Measurements from ENCODE around the gene FAM174C.
"Not testable (repeated sequence)": the region's sequence is repeated elsewhere in the genome, so short reads cannot be mapped to it uniquely, and the experiment has no call there.

FAM174C gene

DNA sequence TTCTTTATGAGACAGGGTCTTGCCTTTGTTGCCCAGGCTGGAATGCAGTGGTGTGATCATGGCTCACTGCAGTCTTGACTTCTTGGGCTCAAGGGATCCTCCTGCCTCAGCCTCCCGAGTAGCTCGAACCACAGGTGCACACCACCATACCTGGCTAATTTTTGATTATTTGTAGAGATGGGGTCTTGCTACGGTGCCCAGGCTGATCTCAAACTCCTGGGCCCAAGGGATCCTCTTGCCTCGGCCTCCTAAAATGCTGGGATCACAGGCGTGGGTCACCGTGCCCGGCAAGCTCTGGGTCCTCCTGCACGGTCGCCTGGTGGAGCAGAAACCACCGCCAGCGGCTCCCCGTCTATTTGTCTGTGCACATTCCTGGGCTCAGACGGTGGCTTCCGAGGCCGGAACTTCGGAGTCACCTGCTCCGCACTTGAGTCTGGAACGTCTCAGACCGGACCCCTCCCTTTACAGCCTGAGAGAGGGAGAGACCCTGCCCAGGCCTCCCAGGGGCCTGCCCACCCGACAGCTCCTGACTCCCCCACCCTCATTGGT is 32.5 kb downstream of the FAM174C start:
- no peak for DNase-seq

DNA sequence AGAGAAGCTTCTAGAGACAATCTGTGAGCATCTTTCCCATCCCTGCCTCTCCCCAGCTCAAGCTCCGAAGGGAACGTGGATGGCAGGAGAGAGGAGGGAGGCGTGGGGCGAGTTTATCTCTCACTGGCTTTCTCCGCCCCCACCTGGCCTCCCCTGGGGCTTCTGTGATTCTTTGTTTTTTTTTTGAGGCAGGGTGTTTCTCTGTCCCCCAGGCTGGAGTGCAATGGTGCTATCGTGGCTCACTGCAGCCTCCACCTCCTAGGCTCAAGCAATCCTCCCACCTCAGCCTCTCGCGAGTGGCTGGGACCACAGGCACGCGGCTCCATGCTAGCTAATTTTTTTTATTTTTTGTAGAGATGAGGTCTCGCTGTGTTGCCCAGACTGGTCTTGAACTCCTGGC is 33.4 kb downstream of the FAM174C start:
- DNase-seq, result no peak

DNA sequence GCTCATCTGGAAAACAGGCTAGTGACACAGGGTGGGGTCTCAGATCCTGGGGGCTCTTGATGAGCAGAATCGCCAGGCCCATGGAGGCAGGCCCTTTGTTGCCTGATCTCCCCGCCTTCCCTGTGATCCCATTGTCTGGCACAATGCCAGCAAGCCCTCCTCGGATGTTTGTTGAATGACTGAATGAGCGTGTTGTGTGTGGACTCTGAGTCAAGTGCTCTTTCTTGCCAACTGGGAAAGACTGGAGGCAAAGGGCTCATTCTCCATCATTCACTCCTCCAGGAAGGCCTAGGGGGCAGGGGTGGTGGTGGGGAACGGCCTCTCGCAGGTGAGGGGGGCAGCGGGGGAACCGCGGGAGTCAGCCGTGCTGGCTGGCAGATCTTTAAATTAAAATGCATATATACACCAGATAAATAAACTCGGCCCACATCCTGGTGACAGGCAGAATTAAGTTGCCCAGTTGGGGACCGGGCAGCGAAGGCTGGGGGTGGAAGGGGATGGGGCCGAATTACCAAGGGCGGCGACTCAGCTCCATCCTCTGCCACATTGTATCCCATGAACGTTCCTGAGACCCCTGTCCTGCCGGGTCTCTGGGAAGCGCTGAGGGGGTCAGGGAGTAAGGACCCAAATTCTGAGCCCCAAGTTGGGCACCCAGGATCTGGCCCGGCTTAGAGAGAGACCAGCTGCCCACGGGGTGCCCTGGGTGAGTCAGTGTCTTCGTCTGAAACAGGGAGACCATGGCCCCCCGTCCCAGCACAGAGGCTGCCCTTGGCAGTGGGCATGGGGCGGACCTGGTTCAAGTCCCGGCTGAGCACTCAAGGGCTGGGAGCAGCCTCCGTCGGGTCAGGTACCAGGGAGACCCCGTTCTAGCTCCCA is 34.9 kb downstream of the FAM174C start:
- DNase-seq, result no peak

DNA sequence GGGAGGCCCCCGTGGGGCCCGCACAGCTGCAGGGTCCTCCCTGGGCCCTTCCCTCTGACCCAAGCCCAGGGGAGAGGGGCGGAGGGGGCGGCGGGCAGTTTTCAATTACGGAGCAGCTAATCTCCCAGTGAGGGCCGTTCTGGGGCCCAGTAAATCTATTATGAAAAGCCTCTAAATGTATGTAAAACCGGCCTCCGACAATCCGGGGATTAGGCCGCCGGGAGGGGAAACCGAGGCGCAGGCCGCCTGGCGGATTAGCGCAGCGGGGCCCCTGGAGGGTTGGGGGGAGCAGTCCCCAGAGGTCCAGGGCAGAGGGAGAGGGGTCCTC is 35.5 kb downstream of the FAM174C start:
- no peak for DNase-seq

DNA sequence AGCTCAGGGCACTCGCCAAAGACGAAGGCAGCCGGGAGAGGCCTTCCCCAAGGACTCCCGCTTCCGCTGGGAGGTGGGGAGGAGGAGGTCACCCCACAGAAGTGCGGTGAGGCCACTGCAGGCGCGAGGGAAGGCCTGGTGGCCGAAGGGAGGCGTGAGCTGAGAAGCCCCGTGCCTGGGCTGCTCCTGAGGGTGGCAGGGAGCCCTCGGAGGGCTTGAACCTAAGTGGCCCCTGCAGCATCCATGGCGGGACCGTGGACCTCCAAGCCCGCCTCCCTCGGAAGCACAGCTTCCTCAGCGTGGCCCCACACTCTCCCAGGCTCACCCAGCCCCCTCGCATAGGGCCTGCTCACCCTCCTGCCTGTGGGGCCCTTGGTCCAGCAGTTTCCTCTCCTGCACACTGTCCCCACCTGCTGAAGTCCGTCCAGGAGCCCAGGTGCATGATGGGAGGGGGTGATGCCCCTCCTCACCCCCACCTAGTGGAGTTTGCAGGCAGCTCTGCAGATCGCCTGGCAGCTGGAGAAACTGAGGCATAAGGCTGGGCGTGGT is 36.3 kb downstream of the FAM174C start:
- no peak for DNase-seq

DNA sequence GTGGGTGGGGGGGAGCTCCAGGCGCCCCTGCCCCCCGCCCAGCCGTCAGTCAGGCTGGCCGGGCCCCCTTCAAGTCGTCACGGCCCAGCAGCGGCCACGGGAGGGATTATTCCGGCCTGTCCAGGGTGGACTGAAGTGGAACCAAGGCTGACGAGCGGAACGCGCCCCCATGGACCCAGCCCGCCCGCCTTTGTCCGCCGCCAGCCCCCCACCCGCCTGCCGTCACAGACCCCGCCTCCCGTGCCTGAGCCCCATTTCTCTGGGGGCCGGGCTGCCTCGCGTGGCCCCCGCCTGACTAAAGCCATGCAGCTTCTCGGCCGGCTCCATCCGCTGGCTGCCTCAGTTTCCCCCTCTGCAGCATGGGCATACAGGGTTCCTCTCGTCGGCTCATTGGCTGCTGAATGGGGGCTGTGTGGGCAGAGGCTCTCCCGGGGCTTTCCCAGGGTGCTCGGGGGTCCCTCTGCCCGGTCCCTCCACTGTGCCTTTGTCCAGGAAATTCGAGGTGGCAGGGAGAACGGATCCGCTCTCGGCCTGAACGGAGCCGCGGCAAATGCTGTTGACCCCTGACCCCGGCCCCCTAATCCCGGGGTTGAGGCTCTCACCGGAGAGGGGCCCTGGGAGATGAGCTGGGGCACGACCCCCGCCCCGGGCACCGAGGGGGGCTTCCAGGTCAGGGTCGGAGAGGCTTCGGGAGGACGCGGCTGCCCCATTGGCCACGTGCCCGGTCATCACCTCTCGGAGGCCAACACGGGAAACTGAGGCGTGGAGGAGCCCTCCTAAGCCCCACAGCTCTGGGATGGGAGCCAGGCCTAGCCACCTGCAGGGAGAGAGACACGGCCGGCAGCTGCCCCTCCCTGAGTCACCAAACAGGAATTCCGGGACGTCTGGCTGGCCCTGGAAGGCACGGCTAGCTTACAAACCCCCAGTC is 37.7 kb downstream of the FAM174C start:
- no peak for DNase-seq

DNA sequence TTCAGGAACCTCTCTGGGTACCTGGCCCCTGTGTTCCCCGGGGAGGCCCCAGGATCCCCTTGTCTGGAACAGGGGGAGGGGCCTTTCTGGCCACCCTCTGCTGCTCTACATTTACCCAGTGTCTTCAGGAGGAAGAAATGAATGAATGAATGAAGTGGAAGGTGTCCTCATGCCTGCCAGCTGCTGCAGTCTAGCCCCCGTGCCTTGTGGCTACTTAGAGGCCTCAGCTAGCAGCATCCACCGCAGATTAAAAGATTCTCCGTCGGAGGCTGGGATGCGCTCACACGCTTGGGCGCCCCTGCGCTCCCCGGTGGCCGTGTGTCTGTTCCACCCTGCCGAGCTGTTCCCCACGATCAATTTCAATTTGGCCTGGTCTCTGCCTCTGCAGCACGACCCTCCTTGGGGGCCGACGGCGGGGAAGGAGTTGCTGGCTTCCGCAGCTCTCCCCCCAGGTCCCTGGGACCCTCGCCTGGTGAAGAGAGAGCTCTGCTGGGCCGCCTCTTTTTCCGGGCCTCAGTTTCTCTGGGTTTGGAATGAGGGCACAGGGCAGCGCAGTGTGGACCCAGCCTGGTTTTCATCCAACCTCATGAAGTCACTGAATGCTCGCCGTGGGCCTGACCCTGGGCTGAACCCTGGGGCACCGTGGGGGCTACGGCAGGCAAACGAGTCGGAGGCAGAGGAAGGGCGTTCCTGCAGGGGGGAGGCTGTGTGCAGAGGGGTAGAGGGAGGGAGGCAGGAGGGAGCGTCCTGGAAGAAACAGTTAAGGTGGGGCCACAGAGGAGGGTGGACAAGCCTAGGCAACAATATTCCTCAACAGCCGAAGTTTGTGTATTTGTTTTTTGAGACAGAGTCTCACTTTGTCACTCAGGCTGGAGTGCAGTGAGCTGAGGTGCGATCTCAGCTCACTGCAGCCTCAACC is 38.6 kb downstream of the FAM174C start:
- no peak for DNase-seq

DNA sequence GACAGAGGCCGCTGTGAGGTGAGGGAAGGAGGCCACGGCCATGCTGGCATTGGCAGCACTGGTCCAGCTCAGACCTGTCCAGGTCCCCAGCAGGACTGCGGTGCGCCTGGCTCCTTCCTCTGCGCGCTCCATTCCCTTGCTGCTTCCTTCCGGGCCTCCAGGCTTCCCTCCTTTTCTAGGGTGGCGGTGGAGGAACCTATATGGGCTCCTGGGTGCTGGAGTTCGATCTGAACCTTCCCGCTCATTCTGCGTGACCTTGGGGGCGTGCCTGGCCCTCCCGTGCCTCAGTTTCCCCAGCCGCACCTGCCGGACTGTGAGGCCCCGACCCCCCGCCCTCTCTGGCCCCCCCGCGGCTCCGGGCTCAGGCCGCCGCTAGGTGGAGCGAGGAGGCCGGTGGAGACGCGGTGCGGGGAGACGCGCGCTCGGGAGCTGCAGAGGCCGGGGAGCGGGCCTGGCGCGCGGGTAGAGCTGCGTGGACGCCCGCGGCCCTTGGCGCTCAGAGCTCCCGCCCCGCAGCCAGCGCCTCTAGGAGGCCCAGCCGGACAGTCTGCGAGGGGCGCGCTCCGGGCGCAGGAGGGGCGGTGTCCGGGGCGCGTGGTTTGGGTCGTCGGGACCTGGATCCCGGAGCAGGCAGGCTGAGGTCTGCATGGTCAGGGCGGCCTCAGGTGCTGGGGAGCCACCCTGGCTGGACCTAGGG is 40.3 kb downstream of the FAM174C start:
- no peak for DNase-seq

DNA sequence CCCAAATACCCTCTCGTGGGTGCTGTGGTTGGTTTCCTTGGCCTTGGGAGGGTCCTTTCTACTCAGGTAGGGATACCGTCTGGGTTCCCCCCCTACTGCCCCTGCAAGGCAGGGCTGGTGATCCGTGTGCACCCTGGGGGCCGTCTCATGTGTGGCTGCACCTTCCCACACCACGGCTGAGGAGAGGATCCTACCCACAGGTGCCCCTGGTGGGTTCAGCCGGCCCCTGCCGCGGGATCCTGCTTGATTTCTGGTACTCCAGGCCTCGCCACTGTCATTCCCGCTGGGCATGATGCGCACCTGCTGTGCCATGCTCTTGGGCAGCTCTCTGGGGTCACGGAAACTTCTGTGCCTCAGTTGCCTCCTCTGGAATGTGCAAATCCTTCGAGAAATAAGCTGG is 41.1 kb downstream of the FAM174C start:
- no peak for DNase-seq

DNA sequence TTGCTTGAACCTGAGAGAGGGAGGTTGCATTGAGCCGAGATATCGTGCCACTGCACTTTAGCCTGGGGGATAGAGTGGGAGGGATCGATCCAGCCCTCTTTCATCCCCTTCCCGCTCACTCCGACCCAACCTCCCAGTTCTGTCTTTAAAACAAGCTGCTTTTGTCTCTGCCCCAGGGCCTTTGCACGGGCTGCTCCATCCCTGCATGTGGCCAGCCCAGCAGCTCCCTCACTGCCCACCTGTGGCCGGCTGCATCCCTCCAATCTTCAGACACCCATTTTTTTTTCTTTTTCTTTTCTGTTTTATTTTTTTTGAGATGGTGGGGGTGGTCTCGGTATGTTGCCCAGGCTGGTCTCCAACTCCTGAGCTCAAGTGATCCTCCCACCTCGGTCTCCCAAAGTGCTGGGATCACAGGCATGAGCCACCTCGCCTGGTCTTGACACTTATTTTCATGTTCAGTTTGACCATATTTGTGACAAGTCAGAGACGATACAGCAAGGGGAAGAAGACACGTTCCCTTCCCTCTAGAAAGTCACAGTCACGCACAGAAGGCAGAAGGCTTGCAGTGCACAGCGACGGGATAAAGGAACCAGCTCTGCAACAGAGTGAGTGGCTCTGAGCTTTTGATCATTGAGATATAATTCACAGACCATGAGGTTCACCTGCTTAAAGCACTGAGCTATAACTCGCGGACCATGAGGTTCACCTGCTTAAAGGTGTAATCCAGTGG is 42.1 kb downstream of the FAM174C start:
- DNase-seq, result no peak

DNA sequence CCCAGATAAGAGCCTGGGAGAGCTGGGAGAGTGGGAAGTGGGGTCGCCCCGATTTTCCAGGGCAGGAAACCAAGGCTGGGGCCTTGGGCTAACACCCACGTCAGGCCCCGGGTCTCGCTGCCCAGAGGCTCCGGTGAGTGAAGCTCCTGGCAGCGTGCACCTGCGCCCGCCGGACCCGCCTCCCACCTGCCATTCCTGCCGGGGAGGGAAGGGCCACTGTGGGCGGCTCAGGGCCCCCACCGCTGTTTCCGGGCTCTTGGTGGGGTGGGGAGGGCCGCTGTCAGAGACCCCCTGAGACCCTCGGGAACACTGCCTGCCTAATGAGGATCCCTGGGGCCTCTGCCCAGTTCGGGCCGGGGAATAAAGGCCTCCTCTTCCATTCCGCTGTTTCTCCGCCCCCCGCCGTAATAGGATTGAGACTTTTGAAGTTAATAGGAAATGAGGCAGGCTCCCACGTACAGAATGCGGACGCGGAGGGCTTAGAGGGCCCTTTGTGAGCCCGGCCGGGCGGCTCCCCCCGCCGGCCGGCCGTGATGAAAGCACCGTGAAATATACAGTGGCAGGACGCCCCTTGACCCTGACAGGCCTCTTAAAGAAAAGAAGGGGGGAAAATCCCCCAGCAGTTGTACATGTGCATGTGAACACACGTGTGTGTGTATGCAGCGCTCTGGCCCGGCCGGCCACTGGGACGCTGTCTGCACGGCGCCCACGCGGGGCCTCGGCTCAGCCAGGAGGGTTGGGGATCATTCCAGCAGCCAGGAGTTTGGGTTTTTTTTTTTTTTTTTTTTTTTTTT is 43.5 kb downstream of the FAM174C start:
- no peak for DNase-seq

DNA sequence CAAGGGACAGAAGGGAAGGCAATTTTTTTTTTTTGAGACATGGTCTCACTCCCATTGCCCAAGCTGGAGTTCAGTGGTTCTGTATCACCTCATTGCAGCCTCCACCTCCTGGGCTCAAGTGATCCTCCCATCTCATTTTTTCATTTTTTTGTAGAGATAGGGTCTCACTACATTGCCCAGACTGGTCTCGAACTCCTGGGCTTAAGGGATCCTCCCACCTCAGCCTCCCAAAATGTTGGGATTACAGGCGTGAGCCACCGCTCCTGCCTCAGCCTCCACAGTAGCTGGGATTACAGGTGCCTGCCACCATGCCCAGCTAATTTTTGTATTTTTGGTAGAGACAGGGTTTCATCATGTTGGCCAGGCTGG is 44.9 kb downstream of the FAM174C start:
- not testable (repeated sequence) for DNase-seq

DNA sequence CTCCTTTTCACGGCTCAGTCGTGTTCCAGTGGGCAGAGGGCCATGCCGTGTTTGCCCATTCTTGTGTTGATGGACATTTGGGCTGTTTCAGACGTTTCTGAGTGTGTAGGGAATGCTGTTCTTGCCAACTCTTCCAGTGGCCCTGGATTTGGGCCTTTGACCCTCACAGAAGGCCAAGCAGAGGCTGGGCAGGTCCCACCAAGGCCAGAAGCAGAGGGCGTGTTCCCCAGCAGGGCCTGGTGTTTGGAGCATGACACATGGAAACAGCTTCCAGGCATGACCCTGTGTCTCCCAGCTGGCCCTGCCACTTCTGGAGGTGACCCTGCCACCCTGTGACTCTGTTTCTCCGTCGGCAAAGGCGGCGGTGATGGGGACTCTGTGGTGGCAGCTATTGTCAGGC is 46.2 kb downstream of the FAM174C start:
- no peak for DNase-seq

DNA sequence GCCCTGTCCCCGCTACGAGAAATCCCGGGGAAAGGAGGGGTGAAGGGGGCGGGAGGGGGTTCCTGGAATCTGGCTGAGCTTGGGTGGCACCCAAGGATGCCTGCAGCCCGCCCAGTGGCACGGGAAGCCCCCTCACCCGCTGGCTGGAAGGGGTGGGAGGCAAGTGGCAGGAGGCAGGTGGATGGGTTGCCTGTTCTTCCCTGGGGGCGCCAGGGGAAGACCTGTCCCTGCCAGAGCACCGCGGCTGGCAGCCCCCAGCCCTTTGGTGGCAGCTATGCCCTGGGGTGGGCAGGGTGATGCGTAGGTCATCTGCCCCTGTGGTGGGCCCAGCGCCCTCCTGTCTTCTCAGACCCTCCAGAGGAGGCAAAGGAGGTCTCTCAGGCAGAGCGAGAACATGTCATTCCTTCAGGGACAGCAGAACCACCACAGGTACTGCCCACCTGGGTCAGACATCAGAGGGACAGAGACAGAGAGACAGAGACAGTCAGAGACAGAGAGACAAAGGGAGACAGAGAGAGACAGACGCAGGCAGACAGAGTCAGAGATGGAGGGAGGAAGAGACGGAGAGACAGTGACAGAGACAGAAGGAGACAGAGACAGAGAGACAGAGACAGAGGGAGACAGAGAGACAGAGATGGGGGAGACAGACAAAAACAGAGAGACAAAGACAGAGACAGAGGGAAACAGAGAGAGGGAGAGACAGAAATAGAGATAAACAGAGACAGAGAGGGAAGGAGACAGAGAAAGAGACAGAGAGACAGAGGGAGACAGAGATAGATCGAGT is 47.1 kb downstream of the FAM174C start:
- no peak for DNase-seq

DNA sequence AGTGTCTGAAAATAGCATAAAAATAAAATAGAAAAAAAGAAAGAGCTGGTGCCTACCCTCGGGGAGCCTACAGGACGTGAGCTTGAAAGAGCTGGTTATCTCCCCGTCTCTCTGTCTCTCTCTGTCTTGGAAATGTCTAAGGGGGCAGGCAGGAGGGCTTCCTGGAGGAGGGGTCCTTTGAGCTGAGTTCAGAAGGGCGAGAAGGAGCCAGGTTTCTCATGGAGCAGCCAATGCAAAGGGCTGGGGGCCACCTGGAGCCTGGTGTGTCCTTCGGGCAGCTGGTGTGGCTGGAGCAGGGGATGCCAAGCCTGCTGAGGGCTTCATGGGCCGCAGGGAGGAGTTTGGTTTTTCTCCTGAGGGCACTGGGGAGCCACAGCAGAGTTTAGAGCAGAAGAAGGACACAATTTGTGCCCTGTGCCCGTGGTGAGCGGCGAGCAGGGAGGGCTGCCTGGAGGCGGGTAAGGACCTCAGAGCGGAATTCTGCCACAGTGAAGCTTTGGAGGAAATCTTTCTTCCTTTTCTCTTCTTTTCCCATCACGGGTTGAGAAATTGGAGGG is 49.0 kb downstream of the FAM174C start:
- no peak for DNase-seq

DNA sequence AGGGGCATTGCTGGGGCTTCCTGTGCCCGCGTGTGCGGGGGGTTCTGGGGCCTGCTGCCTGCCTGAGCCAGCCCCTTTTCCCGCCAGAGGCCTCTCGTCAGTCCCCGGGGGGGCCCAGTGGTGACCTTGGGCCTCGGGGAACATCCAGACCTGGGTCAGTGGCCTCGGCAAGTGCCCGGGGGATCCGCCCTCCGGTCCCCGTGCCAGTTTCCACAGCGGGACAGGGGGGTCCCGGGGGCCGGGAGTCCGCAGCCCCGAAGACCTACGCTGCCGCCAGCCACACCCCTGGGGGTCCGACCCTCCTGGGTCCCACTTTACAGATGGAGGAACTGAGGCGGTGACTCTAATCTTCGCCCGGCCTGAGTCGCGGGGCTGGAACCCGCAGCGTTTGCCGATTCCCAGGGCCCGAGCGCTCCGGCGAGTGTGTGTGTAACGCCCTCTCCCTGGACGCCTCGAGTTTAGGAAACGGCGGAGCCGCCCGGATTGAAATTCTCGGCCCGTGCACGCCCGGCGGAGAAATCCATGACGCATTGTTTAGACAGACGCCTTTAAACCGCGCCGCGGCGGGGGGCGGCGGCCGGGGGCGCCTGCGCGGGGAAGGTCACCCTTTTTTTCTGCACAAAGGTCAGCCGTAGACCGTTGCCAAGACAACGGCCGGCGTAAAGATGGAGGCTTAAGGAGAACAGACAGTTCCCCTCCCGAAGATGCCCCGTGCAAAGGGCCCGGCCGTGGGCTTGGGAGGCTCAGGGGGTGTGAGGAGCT is 49.7 kb downstream of the FAM174C start:
- DNase-seq, result peak; percentile 84

DNA sequence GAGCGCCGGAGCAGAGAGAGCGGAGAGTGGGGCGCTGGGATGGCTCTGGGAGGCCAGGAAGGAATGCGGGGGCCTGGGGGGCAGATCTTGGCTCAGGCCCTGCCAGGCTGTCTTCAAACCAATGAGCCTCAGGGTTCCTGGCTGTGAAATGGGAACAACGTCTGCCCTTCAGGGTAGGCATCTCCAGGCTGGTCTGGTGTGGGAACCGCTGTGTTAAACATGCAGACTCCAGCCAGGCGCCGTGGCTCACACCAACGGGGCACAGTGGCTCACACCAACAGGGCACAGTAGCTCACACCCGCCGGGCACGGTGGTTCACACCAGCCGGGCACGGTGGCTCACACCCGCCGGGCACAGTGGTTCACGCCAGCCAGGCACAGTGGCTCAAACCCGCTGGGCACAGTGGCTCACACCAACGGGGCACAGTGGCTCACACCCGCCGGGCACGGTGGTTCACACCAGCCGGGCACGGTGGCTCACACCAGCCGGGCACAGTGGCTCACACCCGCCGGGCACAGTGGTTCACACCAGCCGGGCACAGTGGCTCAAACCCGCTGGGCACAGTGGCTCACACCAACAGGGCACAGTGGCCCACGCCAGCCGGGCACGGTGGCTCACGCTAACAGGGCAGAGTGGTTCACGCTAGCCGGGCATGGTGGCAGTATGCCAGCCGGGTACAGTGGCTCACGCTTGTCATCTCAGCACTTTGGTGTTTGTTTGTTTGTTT is 50.4 kb downstream of the FAM174C start:
- no peak for DNase-seq

DNA sequence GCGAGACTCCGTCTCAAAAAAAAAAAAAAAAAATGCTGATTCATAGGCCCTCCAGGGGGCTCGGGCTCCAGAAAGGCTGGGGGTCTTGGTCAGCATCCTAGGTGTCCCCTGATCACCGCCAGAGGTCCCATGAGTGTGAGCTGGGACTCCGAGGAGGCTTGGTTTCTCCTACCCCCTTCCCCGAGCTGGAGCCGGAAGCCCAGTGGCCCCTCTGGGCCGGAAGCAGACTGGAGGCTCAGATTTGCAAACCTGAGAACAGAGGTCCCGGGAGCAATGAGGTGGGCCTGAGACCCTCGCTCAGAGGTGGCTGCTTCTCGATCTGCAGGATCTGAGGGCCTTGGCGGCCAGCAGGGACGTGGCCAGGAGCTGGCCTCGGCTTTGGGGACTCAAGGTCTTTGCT is 51.8 kb downstream of the FAM174C start:
- DNase-seq, result no peak
